GM11168 (cell line): Measurements from ENCODE around the gene HLA-DRA.
"Not testable (repeated sequence)": the region's sequence is repeated elsewhere in the genome, so short reads cannot be mapped to it uniquely, and the experiment has no call there.

ENCODE experiments used
- in situ Hi-C: fragments of 300-500 bp; cut with MboI; formaldehyde crosslinking; loops from one replicate; pipeline ENCODE4 v1.12.0; 2022; ENCODE audit warnings: low sequenced_read_pairs; ENCODE audit not compliant: unreplicated experiment

HLA-DRA gene

DNA sequence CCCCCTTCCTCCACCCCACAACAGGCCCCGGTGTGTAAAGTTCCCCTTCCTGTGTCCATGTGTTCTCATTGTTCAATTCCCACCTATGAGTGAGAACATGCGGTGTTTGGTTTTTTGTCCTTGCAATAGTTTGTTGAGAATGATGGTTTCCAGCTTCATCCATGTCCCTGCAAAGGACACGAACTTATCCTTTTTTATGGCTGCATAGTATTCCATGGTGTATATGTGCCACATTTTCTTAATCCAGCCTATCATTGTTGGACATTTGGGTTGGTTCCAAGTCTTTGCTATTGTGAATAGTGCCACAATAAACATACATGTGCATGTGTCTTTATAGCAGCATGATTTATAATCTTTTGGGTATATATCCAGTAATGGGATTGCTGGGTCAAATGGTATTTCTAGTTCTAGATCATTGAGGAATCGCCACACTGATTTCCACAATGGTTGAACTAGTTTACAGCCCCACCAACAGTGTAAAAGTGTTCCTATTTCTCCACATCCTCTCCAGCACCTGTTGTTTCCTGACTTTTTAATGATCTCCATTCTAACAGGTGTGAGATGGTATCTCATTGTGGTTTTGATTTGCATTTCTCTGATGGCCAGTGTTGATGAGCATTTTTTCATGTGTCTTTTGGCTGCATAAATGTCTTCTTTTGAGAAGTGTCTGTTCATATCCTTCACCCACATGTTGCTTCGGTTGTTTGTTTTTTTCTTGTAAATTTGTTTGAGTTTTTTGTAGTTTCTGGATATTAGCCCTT, 28.2 kb downstream of the HLA-DRA start:
- in situ Hi-C loops: not testable (repeated sequence)

- in situ Hi-C loops: no loop called here
Measured at GRCh38 chr6:32472781-32473375, 33.2 kb downstream of the HLA-DRA start.

- in situ Hi-C loops: not testable (repeated sequence)
Measured at GRCh38 chr6:32473376-32474348, 34.0 kb downstream of the HLA-DRA start.

DNA sequence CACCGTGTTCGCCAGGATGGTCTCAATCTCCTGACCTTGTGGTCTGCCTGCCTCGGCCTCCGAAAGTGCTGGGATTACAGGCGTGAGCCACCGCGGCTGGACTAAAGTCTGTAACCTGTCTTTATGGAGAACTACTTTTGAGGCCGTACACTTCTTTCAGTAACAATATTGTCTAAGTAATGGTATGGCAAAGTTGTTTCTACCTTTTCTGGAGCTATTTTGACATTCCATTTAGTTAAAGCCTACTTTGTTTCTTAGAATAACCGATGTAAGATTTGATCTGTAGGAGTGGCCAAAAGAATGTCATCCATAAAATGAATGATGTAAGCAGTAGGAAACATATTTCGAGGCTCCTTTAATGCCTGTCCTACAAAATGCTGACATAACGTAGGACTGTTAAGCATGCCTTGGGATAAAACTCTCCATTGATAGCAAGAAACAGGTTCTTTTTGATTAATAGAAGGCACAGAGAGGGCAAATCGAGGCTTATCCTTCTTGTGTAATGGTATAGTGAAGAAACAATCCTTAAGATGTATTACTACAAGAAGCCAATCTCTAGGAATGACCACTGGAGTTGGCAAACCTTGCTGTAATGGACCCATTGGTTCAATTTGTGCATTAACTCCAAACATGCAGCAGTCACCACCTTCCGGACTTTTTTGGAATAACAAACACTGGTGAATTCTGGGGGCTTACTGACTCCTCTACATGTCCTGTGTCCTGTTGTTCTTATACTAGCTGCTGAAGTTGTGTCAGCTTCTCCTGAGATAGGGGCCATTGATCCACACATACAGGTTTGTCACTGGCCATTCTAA, 35.9 kb downstream of the HLA-DRA start:
- in situ Hi-C loops: no loop called here

DNA sequence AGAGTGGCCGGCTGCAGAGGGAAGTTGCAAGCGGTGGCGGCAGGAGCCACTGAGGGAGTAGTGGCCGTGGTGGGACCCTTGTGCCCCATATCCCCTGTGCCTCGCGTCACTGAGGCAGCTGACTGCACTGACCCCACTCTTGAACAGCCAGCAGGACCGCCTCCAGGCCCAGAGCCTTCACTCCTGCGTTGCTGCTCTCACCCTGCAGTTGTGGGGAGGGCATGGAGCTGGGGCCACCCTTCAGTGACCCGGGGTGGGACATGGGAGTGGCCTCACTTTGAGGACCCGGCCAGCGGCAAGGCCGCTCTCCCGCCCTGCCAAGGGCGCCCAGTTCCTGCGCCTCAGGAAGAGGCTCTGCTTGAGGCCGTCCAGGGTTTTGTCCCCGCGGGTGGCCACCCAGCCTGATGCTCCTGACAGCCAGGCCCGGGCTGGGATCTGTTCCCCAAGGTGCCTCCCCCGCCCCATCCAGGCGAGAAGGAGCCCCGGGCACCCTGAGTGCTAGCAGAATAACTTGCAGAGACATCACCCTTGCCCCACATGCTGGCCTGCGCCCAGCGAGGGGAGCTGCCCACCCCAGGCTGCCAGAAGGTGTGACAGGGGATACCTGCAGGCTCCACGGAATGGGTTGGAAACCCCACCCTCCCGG, 44.4 kb downstream of the HLA-DRA start:
- in situ Hi-C loops: loop anchor here (5.0 kb wide), 1 partner anchor 88 kb away; no protein-coding TSS in a partner anchor

DNA sequence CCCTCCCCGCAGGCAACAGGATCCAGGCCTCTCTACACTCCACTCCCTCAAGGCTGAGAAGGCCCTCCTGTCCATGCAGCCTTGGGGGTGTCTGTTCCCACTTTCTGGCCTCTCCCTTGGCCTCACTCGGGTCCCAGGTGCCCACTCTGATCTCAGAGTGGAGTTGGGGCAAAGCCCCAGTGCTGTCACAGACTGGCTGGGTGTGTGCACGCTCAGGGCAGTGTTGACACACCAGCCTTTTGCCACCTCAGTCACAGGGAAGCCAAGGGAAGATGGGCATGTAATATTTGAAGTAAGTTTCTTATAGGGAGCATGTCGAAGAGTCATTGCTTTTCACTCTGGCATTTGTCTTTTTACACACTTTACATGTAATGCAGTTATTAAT, 44.9 kb downstream of the HLA-DRA start:
- in situ Hi-C loops: loop anchor here (5.0 kb wide), 1 partner anchor 88 kb away; no protein-coding TSS in a partner anchor

DNA sequence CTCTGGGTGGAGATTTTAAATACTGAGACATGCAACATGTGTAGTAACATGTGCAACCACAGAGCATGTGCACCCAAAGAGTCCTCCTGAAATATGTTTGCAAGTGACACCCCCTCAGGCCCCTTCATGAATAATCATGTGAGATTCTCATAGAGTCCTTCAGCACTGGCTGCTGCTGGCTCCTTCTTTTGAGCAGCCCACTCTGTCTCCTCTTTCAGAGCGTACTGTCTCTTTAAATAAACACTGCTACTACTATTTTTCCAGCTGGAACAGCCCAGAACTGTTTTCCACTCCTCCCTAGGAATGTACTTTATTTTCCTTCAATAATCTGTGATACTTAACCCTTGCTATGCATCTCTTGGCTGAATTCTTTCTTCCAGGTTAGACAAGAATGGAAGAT, 48.4 kb downstream of the HLA-DRA start:
- in situ Hi-C loops: no loop called here

GRCh38 chr6:32491700-32492099, 52.0 kb downstream of the HLA-DRA start:
- in situ Hi-C loops: no loop called here

GRCh38 chr6:32492351-32492750, 52.7 kb downstream of the HLA-DRA start:
- in situ Hi-C loops: no loop called here
